ENCODE data around the gene ZBTB45. TPM values are rescaled to one million over a fixed set of nuclear protein-coding genes. Genes with fewer than 3 reads are reported as not detected.

Gene ZBTB45
- total and polyA plus RNA-seq, 9 of the 15 experiments (the other 6 are each of a cell fraction or from before 2014, with no cell fraction given) = 0.08 to 16.1 (median 1.8) TPM

- TF ChIP-seq, protein P1, sequence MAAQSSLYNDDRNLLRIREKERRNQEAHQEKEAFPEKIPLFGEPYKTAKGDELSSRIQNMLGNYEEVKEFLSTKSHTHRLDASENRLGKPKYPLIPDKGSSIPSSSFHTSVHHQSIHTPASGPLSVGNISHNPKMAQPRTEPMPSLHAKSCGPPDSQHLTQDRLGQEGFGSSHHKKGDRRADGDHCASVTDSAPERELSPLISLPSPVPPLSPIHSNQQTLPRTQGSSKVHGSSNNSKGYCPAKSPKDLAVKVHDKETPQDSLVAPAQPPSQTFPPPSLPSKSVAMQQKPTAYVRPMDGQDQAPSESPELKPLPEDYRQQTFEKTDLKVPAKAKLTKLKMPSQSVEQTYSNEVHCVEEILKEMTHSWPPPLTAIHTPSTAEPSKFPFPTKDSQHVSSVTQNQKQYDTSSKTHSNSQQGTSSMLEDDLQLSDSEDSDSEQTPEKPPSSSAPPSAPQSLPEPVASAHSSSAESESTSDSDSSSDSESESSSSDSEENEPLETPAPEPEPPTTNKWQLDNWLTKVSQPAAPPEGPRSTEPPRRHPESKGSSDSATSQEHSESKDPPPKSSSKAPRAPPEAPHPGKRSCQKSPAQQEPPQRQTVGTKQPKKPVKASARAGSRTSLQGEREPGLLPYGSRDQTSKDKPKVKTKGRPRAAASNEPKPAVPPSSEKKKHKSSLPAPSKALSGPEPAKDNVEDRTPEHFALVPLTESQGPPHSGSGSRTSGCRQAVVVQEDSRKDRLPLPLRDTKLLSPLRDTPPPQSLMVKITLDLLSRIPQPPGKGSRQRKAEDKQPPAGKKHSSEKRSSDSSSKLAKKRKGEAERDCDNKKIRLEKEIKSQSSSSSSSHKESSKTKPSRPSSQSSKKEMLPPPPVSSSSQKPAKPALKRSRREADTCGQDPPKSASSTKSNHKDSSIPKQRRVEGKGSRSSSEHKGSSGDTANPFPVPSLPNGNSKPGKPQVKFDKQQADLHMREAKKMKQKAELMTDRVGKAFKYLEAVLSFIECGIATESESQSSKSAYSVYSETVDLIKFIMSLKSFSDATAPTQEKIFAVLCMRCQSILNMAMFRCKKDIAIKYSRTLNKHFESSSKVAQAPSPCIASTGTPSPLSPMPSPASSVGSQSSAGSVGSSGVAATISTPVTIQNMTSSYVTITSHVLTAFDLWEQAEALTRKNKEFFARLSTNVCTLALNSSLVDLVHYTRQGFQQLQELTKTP (IDR thresholded peaks at IDR 0.05; ENCODE audit: low read depth in 1 of 2, partially characterized antibody in 2 of 2) = peak in 1 of 2 experiments; percentile 70
- TF ChIP-seq CBFA2T2 (conservative IDR thresholded peaks at IDR 0.05) (peak; percentile 92), ZNF174 (CRISPR knock-in tag; IDR thresholded peaks at IDR 0.05) (no peak), HDAC8 (tag; IDR thresholded peaks at IDR 0.05) (0 out of 2 replicates have a peak, but pooled peaks have one; percentile 18), HNRNPL (IDR thresholded peaks at IDR 0.05; ENCODE audit: low read depth, low read length) (no peak), ETV1 (tag; conservative IDR thresholded peaks at IDR 0.05; ENCODE audit: low read depth) (no peak), ATF7 (IDR thresholded peaks at IDR 0.05) (peak; percentile 67; the same call in 1 of the 2 replicates), YY1 (IDR thresholded peaks at IDR 0.05; ENCODE audit: borderline replicate concordance in 1 of 3, control insufficient read depth in 1 of 3, extremely low read depth in 1 of 3, insufficient read depth in 3 of 3, insufficient read length in 1 of 3, insufficient replicate concordance in 2 of 3, low read depth in 1 of 3, low read length in 2 of 3) (peak in 2 of 3 experiments; percentile 37 to 49), PHF20 (IDR thresholded peaks at IDR 0.05; ENCODE audit: partially characterized antibody) (peak; percentile 33), HCFC1 (IDR thresholded peaks at IDR 0.05; ENCODE audit: low read depth, low read length) (peak; percentile 89), SIX5 (IDR thresholded peaks at IDR 0.05; ENCODE audit: borderline replicate concordance in 1 of 2, insufficient read depth in 1 of 2, low read depth in 1 of 2, low read length in 2 of 2) (peak; percentile 45 to 55; a peak in 3 of 4 replicates), MED1 (CRISPR knock-in tag; IDR thresholded peaks at IDR 0.05; ENCODE audit: borderline replicate concordance) (no peak), RBM22 (IDR thresholded peaks at IDR 0.05; ENCODE audit: low read depth, low read length, poor library complexity, severe bottlenecking) (peak; percentile 83), KLF6 (CRISPR knock-in tag; IDR thresholded peaks at IDR 0.05; ENCODE audit: borderline replicate concordance) (no peak), E2F4 (CRISPR knock-in tag; IDR thresholded peaks at IDR 0.05; ENCODE audit: low read depth) (peak; percentile 23; the same call in 1 of the 2 replicates), HDAC1 (IDR thresholded peaks at IDR 0.05) (peak in 1 of 2 experiments; percentile 92; a peak in 2 of 4 replicates), CHD4 (IDR thresholded peaks at IDR 0.05; ENCODE audit: insufficient read depth, insufficient replicate concordance, low read depth, low read length, poor library complexity, severe bottlenecking) (no peak), SIN3A (IDR thresholded peaks at IDR 0.05; ENCODE audit: borderline replicate concordance in 2 of 2, control insufficient read depth in 1 of 2, low read depth in 2 of 2, low read length in 2 of 2) (peak in 1 of 2 experiments; percentile 65; a peak in 3 of 4 replicates), NFRKB (IDR thresholded peaks at IDR 0.05; ENCODE audit: low read depth) (no peak), ZC3H11A (IDR thresholded peaks at IDR 0.05; ENCODE audit: low read depth, low read length) (no peak), L3MBTL2 (IDR thresholded peaks at IDR 0.05) (peak; percentile 85)
Measured at GRCh38 chr19:58466760-58467589, 52.6 kb downstream of the ZBTB45 start, which contains the start of gene ZNF324 (continued).

Data from K562 (cell line).